Activated CD4-positive, alpha-beta memory T cell treated with anti-CD3 and anti-CD28 coated beads, Interleukin-2, amount 10 ng/mL, durations not matched to agents 7 days and 5 days (primary cell): Measurements from ENCODE around the gene RRAS2. TPM values are rescaled to one million over a fixed set of nuclear protein-coding genes. Genes with fewer than 3 reads are reported as not detected.
"Not testable (repeated sequence)": the region's sequence is repeated elsewhere in the genome, so short reads cannot be mapped to it uniquely, and the experiment has no call there.

Experiments
- CTCF ChIA-PET: fragments of 350-600 bp; sonication (Branson Sonifier 250); formaldehyde crosslinking; loops from one replicate; lab custom pipeline; 2021; ENCODE audit warnings: antibody characterized with exemption, inconsistent platforms; lab: Charles Lee
- POLR2A ChIA-PET: fragments of 350-600 bp; sonication (Branson Sonifier 250); formaldehyde crosslinking; loops from one replicate; lab custom pipeline; 2021; ENCODE audit warnings: antibody characterized with exemption; lab: Charles Lee
- DNase-seq: peaks from one replicate; pipeline ENCODE4 v3.0.0-alpha.2; 2020
- H3K27ac Mint-ChIP-seq: one replicate; pipeline ENCODE4 v1.8.0; 2021; ENCODE audit warnings: mild to moderate bottlenecking, mixed read lengths
- H3K27me3 Mint-ChIP-seq: one replicate; pipeline ENCODE4 v1.8.0; 2021; ENCODE audit warnings: mixed read lengths
- H3K36me3 Mint-ChIP-seq: one replicate; pipeline ENCODE4 v1.8.0; 2021; ENCODE audit warnings: low read depth, mixed read lengths
- H3K4me1 Mint-ChIP-seq: one replicate; pipeline ENCODE4 v1.8.0; 2021; ENCODE audit warnings: mixed read lengths
- H3K4me3 Mint-ChIP-seq: one replicate; pipeline ENCODE4 v1.8.0; 2021; ENCODE audit warnings: mild to moderate bottlenecking, mixed read lengths
- H3K9me3 Mint-ChIP-seq: one replicate; pipeline ENCODE4 v1.8.0; 2021; ENCODE audit warnings: mixed read lengths
- total RNA-seq, 2 experiments: library from RNA; stranded (reverse); gene quantifications; one replicate each; pipeline ENCODE4 v1.2.3, GENCODE V29; 2021

RRAS2 gene
- total RNA-seq, 2 experiments from 2014 or later, result 55.7 to 58.5 TPM

GRCh38 chr11:14259186-14259784 is 99.7 kb downstream of the RRAS2 start:
- POLR2A ChIA-PET, result interaction anchor here (0.7 kb wide), 1 partner anchor 10 kb away, joined by 4 read pairs; no protein-coding TSS in a partner anchor
- no peaks in the 10 kb centered on the region for H3K9me3 Mint-ChIP-seq
- H3K4me3 Mint-ChIP-seq, result no peak overlapping the region
- CTCF ChIA-PET, result no interaction called here
- H3K4me1 Mint-ChIP-seq, result no peaks in the 10 kb centered on the region
- no peaks in the 10 kb centered on the region for H3K27me3 Mint-ChIP-seq
- H3K27ac Mint-ChIP-seq, result no peak overlapping the region
- DNase-seq, result no peak
- H3K36me3 Mint-ChIP-seq, result peaks cover 9% of the 10 kb centered on the region

- H3K27ac Mint-ChIP-seq, result no peak overlapping the region
- no peaks in the 10 kb centered on the region for H3K9me3 Mint-ChIP-seq
- no peak overlapping the region for H3K4me3 Mint-ChIP-seq
- H3K27me3 Mint-ChIP-seq, result no peaks in the 10 kb centered on the region
- ChIA-PET CTCF (no interaction called here), POLR2A (interaction anchor here (0.7 to 1.9 kb wide), 2 partner anchors 11 to 197 kb away, joined by 4 read pairs; no protein-coding TSS in a partner anchor)
- no peak for DNase-seq
- H3K4me1 Mint-ChIP-seq, result no peaks in the 10 kb centered on the region
- peaks cover 5% of the 10 kb centered on the region for H3K36me3 Mint-ChIP-seq
Observed at GRCh38 chr11:14258221-14258935, 100.6 kb downstream of the RRAS2 start.

- Mint-ChIP-seq H3K9me3 (no peaks in the 10 kb centered on the region), H3K27me3 (peaks cover 5% of the 10 kb centered on the region), H3K36me3 (no peaks in the 10 kb centered on the region), H3K4me1 (no peaks in the 10 kb centered on the region), H3K27ac (no peak overlapping the region), H3K4me3 (no peak overlapping the region)
- ChIA-PET CTCF (interaction anchor here (0.8 kb wide), 1 partner anchor 220 kb away, joined by 3 read pairs; no protein-coding TSS in a partner anchor), POLR2A (interaction anchor here (0.6 kb wide), 1 partner anchor 52 kb away, joined by 3 read pairs; no protein-coding TSS in a partner anchor)
- no peak for DNase-seq
Observed at GRCh38 chr11:14255238-14255534, 103.8 kb downstream of the RRAS2 start.

GRCh38 chr11:14254533-14255237 is 104.3 kb downstream of the RRAS2 start:
- ChIA-PET POLR2A (interaction anchor here (0.6 kb wide), 1 partner anchor 52 kb away, joined by 3 read pairs; no protein-coding TSS in a partner anchor), CTCF (interaction anchor here (0.8 kb wide), 1 partner anchor 221 kb away, joined by 3 read pairs; no protein-coding TSS in a partner anchor)
- Mint-ChIP-seq H3K36me3 (no peaks in the 10 kb centered on the region), H3K27me3 (peaks cover 5% of the 10 kb centered on the region), H3K4me1 (peaks cover under 1% of the 10 kb centered on the region), H3K4me3 (no peak overlapping the region), H3K27ac (no peak overlapping the region), H3K9me3 (no peaks in the 10 kb centered on the region)
- no peak for DNase-seq

- ChIA-PET POLR2A (interaction anchor here (1.5 kb wide), 1 partner anchor 8 kb away, joined by 5 read pairs; no protein-coding TSS in a partner anchor), CTCF (interaction anchor here (1.0 to 4.8 kb wide), 7 partner anchors 8 to 481 kb away, joined by 3 to 27 read pairs (median 4); no protein-coding TSS in a partner anchor)
- Mint-ChIP-seq H3K27ac (no peak overlapping the region), H3K36me3 (no peaks in the 10 kb centered on the region), H3K4me3 (no peak overlapping the region), H3K27me3 (peaks cover 5% of the 10 kb centered on the region), H3K4me1 (peaks cover 8% of the 10 kb centered on the region), H3K9me3 (no peaks in the 10 kb centered on the region)
- DNase-seq, result no peak
Observed at GRCh38 chr11:14253840-14254239, 105.1 kb downstream of the RRAS2 start.

- Mint-ChIP-seq H3K4me3 (no peak overlapping the region), H3K9me3 (no peaks in the 10 kb centered on the region), H3K27ac (no peak overlapping the region), H3K4me1 (peaks cover 12% of the 10 kb centered on the region), H3K27me3 (peaks cover 5% of the 10 kb centered on the region), H3K36me3 (no peaks in the 10 kb centered on the region)
- ChIA-PET CTCF (interaction anchor here (1.0 to 4.8 kb wide), 7 partner anchors 9 to 481 kb away, joined by 3 to 27 read pairs (median 4); no protein-coding TSS in a partner anchor), POLR2A (interaction anchor here (1.5 kb wide), 1 partner anchor 8 kb away, joined by 5 read pairs; no protein-coding TSS in a partner anchor)
- no peak for DNase-seq
Observed at GRCh38 chr11:14253421-14253820, 105.6 kb downstream of the RRAS2 start.

GRCh38 chr11:14252501-14252900 is 106.5 kb downstream of the RRAS2 start:
- ChIA-PET CTCF (interaction anchor here (1.0 to 4.8 kb wide), 7 partner anchors 9 to 480 kb away, joined by 3 to 27 read pairs (median 4); no protein-coding TSS in a partner anchor), POLR2A (interaction anchor here (1.5 kb wide), 1 partner anchor 9 kb away, joined by 5 read pairs; no protein-coding TSS in a partner anchor)
- H3K27ac Mint-ChIP-seq, H3K4me3 Mint-ChIP-seq, H3K9me3 Mint-ChIP-seq, H3K27me3 Mint-ChIP-seq, DNase-seq, H3K36me3 Mint-ChIP-seq: not testable (repeated sequence)
- peaks cover 21% of the 10 kb centered on the region for H3K4me1 Mint-ChIP-seq

- Mint-ChIP-seq H3K27ac (no peak overlapping the region), H3K4me3 (no peak overlapping the region), H3K4me1 (peaks cover 23% of the 10 kb centered on the region), H3K9me3 (no peaks in the 10 kb centered on the region), H3K27me3 (peaks cover 11% of the 10 kb centered on the region), H3K36me3 (no peaks in the 10 kb centered on the region)
- ChIA-PET POLR2A (interaction anchor here (1.1 kb wide), 1 partner anchor 111 kb away, joined by 3 read pairs; no protein-coding TSS in a partner anchor), CTCF (interaction anchor here (1.1 to 4.8 kb wide), 4 partner anchors 10 to 294 kb away, joined by 3 to 27 read pairs (median 10); no protein-coding TSS in a partner anchor)
- DNase-seq, result no peak
Observed at GRCh38 chr11:14251754-14252153, 107.2 kb downstream of the RRAS2 start.

- H3K4me1 Mint-ChIP-seq, result peaks cover 23% of the 10 kb centered on the region
- H3K4me3 Mint-ChIP-seq, result peak overlapping the region; percentile 5
- H3K9me3 Mint-ChIP-seq, result no peaks in the 10 kb centered on the region
- peak; percentile 77 for DNase-seq
- CTCF ChIA-PET, result interaction anchor here (0.7 to 4.8 kb wide), 24 partner anchors 9 to 762 kb away, joined by 3 to 27 read pairs (median 4); no protein-coding TSS in a partner anchor
- POLR2A ChIA-PET, result interaction anchor here (0.7 kb wide), 1 partner anchor 55 kb away, joined by 3 read pairs; no protein-coding TSS in a partner anchor
- H3K27me3 Mint-ChIP-seq, result peaks cover 11% of the 10 kb centered on the region
- no peak overlapping the region for H3K27ac Mint-ChIP-seq
- H3K36me3 Mint-ChIP-seq, result no peaks in the 10 kb centered on the region
Observed at GRCh38 chr11:14249121-14249963, 109.6 kb downstream of the RRAS2 start.

GRCh38 chr11:14248580-14248981 is 110.4 kb downstream of the RRAS2 start:
- Mint-ChIP-seq H3K9me3 (no peaks in the 10 kb centered on the region), H3K4me1 (peaks cover 23% of the 10 kb centered on the region), H3K36me3 (no peaks in the 10 kb centered on the region), H3K27me3 (peaks cover 11% of the 10 kb centered on the region), H3K4me3 (no peak overlapping the region), H3K27ac (no peak overlapping the region)
- ChIA-PET CTCF (interaction anchor here (0.7 to 2.0 kb wide), 16 partner anchors 8 to 761 kb away, joined by 3 to 19 read pairs (median 4); no protein-coding TSS in a partner anchor), POLR2A (no interaction called here)
- DNase-seq, result peak; percentile 36

GRCh38 chr11:14245444-14245843 is 113.5 kb downstream of the RRAS2 start:
- no peak for DNase-seq
- H3K4me1 Mint-ChIP-seq, result peaks cover 23% of the 10 kb centered on the region
- no peak overlapping the region for H3K27ac Mint-ChIP-seq
- CTCF ChIA-PET, result no interaction called here
- POLR2A ChIA-PET, result no interaction called here
- peaks cover 8% of the 10 kb centered on the region for H3K27me3 Mint-ChIP-seq
- H3K4me3 Mint-ChIP-seq, result no peak overlapping the region
- no peaks in the 10 kb centered on the region for H3K36me3 Mint-ChIP-seq
- H3K9me3 Mint-ChIP-seq, result no peaks in the 10 kb centered on the region

- H3K27me3 Mint-ChIP-seq, result peaks cover 6% of the 10 kb centered on the region
- H3K36me3 Mint-ChIP-seq, result no peaks in the 10 kb centered on the region
- no peak overlapping the region for H3K27ac Mint-ChIP-seq
- H3K4me1 Mint-ChIP-seq, result peaks cover 23% of the 10 kb centered on the region
- DNase-seq, result no peak
- CTCF ChIA-PET, result no interaction called here
- POLR2A ChIA-PET, result no interaction called here
- no peak overlapping the region for H3K4me3 Mint-ChIP-seq
- no peaks in the 10 kb centered on the region for H3K9me3 Mint-ChIP-seq
Observed at GRCh38 chr11:14244926-14245325, 114.1 kb downstream of the RRAS2 start.
